HepG2 (cell line): ENCODE results near the gene NECTIN2. TPM values are rescaled to one million over a fixed set of nuclear protein-coding genes. Genes with fewer than 3 reads are reported as not detected.

ENCODE experiments used
- ARNT2 ChIP-seq: sonication (generic); formaldehyde crosslinking; IDR thresholded peaks from 2 replicates; pipeline ENCODE4 v1.8.0; 2022; ENCODE audit warnings: mild to moderate bottlenecking, low read depth, missing genetic modification reagents, moderate library complexity
- BCL6 ChIP-seq: IDR thresholded peaks from 2 replicates; pipeline ENCODE4 v1.6.1; 2016; ENCODE audit warnings: missing genetic modification reagents, missing compliant biosample characterization
- FLYWCH1 ChIP-seq: sonication (generic); formaldehyde crosslinking; IDR thresholded peaks from 2 replicates; pipeline ENCODE4 v1.8.1; 2023; ENCODE audit warnings: mild to moderate bottlenecking, missing genetic modification reagents
- FOXJ3 ChIP-seq: sonication (generic); formaldehyde crosslinking; IDR thresholded peaks from 2 replicates; pipeline ENCODE4 v1.4.0; 2020; ENCODE audit warnings: missing genetic modification reagents, mild to moderate bottlenecking, borderline replicate concordance
- GPN1 ChIP-seq: sonication (generic); formaldehyde crosslinking; IDR thresholded peaks from 2 replicates; pipeline ENCODE4 v1.5.1; 2020; ENCODE audit warnings: missing genetic modification reagents, borderline replicate concordance
- HNF4A ChIP-seq: sonication (generic); formaldehyde crosslinking; IDR thresholded peaks from 2 replicates; pipeline ENCODE4 v1.4.0; 2020; ENCODE audit warnings: missing genetic modification reagents
- IRF2 ChIP-seq: IDR thresholded peaks from 2 replicates; pipeline ENCODE4 v1.6.1; 2018; ENCODE audit warnings: missing genetic modification reagents, missing compliant biosample characterization
- KDM4B ChIP-seq: sonication (generic); formaldehyde crosslinking; IDR thresholded peaks from 2 replicates; pipeline ENCODE4 v1.4.0; 2020; ENCODE audit warnings: missing genetic modification reagents
- KDM6A ChIP-seq: IDR thresholded peaks from 2 replicates; pipeline ENCODE4 v1.6.1; 2016; ENCODE audit warnings: low read depth
- KMT2B ChIP-seq: IDR thresholded peaks from 2 replicates; pipeline ENCODE4 v1.6.1; 2016; ENCODE audit warnings: missing genetic modification reagents, missing compliant biosample characterization
- NR2F2 ChIP-seq: IDR thresholded peaks from 2 replicates; pipeline ENCODE4 v1.6.1; 2012; ENCODE audit warnings: low read depth, inconsistent platforms, borderline replicate concordance
- RCOR2 ChIP-seq: IDR thresholded peaks from 2 replicates; pipeline ENCODE4 v1.6.1; 2016; ENCODE audit warnings: missing biosample characterization, missing genetic modification reagents
- SIN3A ChIP-seq: IDR thresholded peaks from 2 replicates; pipeline ENCODE4 v1.6.1; 2011; ENCODE audit warnings: low read depth, mild to moderate bottlenecking, control low read depth, low read length, borderline replicate concordance
- ZBTB20 ChIP-seq: sonication (generic); formaldehyde crosslinking; IDR thresholded peaks from 2 replicates; pipeline ENCODE4 v1.8.1; 2023; ENCODE audit warnings: missing genetic modification reagents, low read depth, mild to moderate bottlenecking, borderline replicate concordance
- ZFX ChIP-seq: sonication (generic); formaldehyde crosslinking; IDR thresholded peaks from 2 replicates; pipeline ENCODE4 v1.4.0; 2020; ENCODE audit warnings: mild to moderate bottlenecking, low read depth, missing genetic modification reagents, moderate library complexity
- ZNF160 ChIP-seq: sonication (generic); formaldehyde crosslinking; IDR thresholded peaks from 2 replicates; pipeline ENCODE4 v1.8.0; 2022; ENCODE audit warnings: mild to moderate bottlenecking, inconsistent platforms, missing genetic modification reagents
- ZNF224 ChIP-seq: sonication (generic); formaldehyde crosslinking; IDR thresholded peaks from 2 replicates; pipeline ENCODE4 v1.5.0; 2020; ENCODE audit warnings: mild to moderate bottlenecking, missing genetic modification reagents
- ZNF552 ChIP-seq: sonication (generic); formaldehyde crosslinking; IDR thresholded peaks from 2 replicates; pipeline ENCODE4 v1.9.0; 2022; ENCODE audit warnings: missing genetic modification reagents, mild to moderate bottlenecking, borderline replicate concordance
- ZNF556 ChIP-seq: sonication (generic); formaldehyde crosslinking; IDR thresholded peaks from 2 replicates; pipeline ENCODE4 v1.4.0; 2020; ENCODE audit warnings: mild to moderate bottlenecking, missing genetic modification reagents, borderline replicate concordance
- ZNF672 ChIP-seq: sonication (generic); formaldehyde crosslinking; IDR thresholded peaks from 2 replicates; pipeline ENCODE4 v1.8.1; 2022; ENCODE audit warnings: missing genetic modification reagents
- ZNF766 ChIP-seq: sonication (generic); formaldehyde crosslinking; IDR thresholded peaks from 2 replicates; pipeline ENCODE4 v1.5.0; 2020; ENCODE audit warnings: missing genetic modification reagents, borderline replicate concordance
- polyA plus RNA-seq, 8 experiments: library from polyadenylated mRNA; depleted of rRNA in 3 of 8; stranded (reverse) in 7 of 8; unstranded in 1 of 8; fragments of >200 nt; fragmentation: Illumina TruSeq in 4 of 8; extraction: Trizol in 4 of 8; gene quantifications; 2 replicates each; pipeline versions ENCODE4 v1.2.1 to v1.2.3, GENCODE V29; 2011 to 2016; ENCODE audit warnings: low read depth in 4 of 8, missing spikeins in 1 of 8, mixed read lengths in 1 of 8; ENCODE audit not compliant: insufficient read depth in 1 of 8
- total RNA-seq, 5 experiments: library from RNA; depleted of rRNA; stranded (reverse); fragments of >200 nt; fragmentation: Illumina TruSeq; extraction: Trizol; gene quantifications; 2 replicates each; pipeline ENCODE4 v1.2.3, GENCODE V29; 2016; ENCODE audit warnings: low read depth in 1 of 5
- TF ChIP-seq, protein P1 (sequence below): sonication (generic); formaldehyde crosslinking; IDR thresholded peaks from 2 replicates; pipeline ENCODE4 v1.8.1; 2023; ENCODE audit warnings: mild to moderate bottlenecking, missing genetic modification reagents
- TF ChIP-seq, protein P2 (sequence below): sonication (generic); formaldehyde crosslinking; IDR thresholded peaks from 2 replicates; pipeline ENCODE4 v1.9.0; 2021; ENCODE audit warnings: missing genetic modification reagents, borderline replicate concordance
- TF ChIP-seq, protein P3 (sequence below): IDR thresholded peaks from 2 replicates; pipeline ENCODE4 v1.6.1; 2016; ENCODE audit warnings: low read depth
- TF ChIP-seq, protein P4 (sequence below): sonication (generic); formaldehyde crosslinking; IDR thresholded peaks from 2 replicates; pipeline ENCODE4 v1.5.1; 2020; ENCODE audit warnings: mild to moderate bottlenecking, missing genetic modification reagents, borderline replicate concordance

The NECTIN2 gene
- total and polyA plus RNA-seq, 2 of the 13 experiments (the other 11 are each of a cell fraction or from before 2014, with no cell fraction given) = 75.4 to 114 TPM

DNA sequence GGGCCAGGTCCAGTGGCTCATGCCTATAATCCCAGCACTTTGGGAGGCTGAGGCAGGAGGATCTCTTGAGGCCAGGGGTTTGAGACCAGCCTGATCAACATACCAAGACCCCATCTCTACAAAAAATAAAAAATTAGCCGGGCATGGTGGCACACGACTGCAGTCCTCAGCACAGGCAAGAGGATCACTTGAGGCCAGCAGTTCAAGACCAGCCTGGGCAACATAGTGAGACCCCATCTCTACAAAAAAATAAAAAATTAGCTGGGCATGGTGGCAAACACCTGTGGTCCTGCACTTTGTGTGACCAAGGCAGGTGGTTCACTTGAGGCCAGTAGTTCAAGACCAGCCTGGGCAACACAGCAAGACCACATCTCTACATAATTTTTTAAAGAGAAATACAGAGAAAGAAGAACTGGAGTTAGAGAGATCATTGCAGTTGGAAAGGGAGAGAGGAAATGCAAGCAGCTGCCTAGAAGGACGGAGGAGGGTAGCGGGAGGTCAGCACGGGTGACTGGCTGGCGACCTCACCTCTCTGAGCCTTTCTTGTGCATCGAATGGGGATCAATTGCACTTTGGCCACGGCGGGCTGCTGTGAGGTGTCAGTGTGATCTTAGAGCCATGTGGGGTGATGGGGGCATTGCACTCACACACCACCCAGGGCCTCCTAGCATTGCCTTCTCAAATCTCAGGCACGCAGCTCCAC is 23.3 kb upstream of the NECTIN2 start (continued):
- TF ChIP-seq FLYWCH1 (no peak), KDM6A (CRISPR knock-in tag) (peak; percentile 31; the same call in 1 of the 2 replicates), RCOR2 (CRISPR knock-in tag) (no peak), BCL6 (CRISPR knock-in tag) (peak; percentile 53; the same call in 1 of the 2 replicates), KMT2B (CRISPR knock-in tag) (no peak), ZBTB20 (CRISPR knock-in tag) (no peak), FOXJ3 (no peak), ARNT2 (no peak), GPN1 (no peak), KDM4B (no peak), ZNF224 (CRISPR knock-in tag) (no peak), ZNF556 (no peak), IRF2 (CRISPR knock-in tag) (no peak), ZNF672 (no peak), ZNF766 (CRISPR knock-in tag) (no peak), SIN3A (no peak), ZFX (CRISPR knock-in tag) (no peak), NR2F2 (peak; percentile 56; the same call in 1 of the 2 replicates), ZNF552 (CRISPR knock-in tag) (no peak), ZNF160 (CRISPR knock-in tag) (no peak), HNF4A (CRISPR knock-in tag) (peak; percentile 73)
- TF ChIP-seq, protein P1, sequence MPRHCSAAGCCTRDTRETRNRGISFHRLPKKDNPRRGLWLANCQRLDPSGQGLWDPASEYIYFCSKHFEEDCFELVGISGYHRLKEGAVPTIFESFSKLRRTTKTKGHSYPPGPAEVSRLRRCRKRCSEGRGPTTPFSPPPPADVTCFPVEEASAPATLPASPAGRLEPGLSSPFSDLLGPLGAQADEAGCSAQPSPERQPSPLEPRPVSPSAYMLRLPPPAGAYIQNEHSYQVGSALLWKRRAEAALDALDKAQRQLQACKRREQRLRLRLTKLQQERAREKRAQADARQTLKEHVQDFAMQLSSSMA = no peak
- TF ChIP-seq, protein P2, sequence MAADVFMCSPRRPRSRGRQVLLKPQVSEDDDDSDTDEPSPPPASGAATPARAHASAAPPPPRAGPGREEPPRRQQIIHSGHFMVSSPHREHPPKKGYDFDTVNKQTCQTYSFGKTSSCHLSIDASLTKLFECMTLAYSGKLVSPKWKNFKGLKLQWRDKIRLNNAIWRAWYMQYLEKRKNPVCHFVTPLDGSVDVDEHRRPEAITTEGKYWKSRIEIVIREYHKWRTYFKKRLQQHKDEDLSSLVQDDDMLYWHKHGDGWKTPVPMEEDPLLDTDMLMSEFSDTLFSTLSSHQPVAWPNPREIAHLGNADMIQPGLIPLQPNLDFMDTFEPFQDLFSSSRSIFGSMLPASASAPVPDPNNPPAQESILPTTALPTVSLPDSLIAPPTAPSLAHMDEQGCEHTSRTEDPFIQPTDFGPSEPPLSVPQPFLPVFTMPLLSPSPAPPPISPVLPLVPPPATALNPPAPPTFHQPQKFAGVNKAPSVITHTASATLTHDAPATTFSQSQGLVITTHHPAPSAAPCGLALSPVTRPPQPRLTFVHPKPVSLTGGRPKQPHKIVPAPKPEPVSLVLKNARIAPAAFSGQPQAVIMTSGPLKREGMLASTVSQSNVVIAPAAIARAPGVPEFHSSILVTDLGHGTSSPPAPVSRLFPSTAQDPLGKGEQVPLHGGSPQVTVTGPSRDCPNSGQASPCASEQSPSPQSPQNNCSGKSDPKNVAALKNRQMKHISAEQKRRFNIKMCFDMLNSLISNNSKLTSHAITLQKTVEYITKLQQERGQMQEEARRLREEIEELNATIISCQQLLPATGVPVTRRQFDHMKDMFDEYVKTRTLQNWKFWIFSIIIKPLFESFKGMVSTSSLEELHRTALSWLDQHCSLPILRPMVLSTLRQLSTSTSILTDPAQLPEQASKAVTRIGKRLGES (CRISPR knock-in tag) = no peak
- TF ChIP-seq, protein P3, sequence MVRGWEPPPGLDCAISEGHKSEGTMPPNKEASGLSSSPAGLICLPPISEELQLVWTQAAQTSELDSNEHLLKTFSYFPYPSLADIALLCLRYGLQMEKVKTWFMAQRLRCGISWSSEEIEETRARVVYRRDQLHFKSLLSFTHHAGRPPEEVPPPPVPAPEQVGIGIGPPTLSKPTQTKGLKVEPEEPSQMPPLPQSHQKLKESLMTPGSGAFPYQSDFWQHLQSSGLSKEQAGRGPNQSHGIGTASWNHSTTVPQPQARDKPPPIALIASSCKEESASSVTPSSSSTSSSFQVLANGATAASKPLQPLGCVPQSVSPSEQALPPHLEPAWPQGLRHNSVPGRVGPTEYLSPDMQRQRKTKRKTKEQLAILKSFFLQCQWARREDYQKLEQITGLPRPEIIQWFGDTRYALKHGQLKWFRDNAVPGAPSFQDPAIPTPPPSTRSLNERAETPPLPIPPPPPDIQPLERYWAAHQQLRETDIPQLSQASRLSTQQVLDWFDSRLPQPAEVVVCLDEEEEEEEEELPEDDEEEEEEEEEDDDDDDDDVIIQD (CRISPR knock-in tag) = no peak
- TF ChIP-seq, protein P4, sequence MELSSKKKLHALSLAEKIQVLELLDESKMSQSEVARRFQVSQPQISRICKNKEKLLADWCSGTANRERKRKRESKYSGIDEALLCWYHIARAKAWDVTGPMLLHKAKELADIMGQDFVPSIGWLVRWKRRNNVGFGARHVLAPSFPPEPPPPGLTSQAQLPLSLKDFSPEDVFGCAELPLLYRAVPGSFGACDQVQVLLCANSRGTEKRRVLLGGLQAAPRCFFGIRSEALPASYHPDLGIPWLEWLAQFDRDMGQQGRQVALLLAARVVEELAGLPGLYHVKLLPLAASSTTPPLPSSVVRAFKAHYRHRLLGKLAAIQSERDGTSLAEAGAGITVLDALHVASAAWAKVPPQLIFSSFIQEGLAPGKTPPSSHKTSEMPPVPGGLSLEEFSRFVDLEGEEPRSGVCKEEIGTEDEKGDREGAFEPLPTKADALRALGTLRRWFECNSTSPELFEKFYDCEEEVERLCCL = no peak
